Measurements from ENCODE around the gene NEAT1. TPM values are rescaled to one million over a fixed set of nuclear protein-coding genes. Genes with fewer than 3 reads are reported as not detected.

The NEAT1 gene
- total RNA-seq, 1 donor from 2014 or later, result 37.2 TPM

DNA sequence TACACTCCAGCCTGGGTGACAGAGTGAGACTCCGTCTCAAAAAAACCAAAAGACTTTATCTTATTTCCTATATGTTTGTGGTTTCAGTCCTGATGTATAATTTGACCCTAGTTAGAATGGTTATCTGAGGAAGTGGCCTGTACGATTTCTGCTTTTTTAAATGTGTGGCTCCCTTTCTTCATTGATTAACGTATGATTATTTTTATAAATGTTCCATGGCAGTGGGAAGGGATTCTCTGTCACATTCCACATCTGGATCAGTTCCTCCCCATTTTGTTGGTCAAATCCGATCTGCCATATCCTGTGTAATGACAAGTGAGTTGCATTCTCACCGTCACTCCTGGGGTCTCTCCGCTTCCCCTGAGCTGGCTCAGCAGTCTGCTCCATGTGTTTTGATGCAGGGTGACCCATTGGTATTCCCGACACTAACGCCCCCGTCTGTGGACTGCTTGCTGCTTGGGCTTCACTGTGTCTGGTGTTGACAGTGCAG, 20.3 kb downstream of the NEAT1 start:
- no peak for DNase-seq (ENCODE audit: low read depth, low spot score)
- Mint-ChIP-seq H3K27ac (ENCODE audit: unreplicated experiment) (no peak overlapping the region), H3K4me1 (no peaks in the 10 kb centered on the region), H3K4me3 (no peak overlapping the region), H3K9me3 (no peaks in the 10 kb centered on the region), H3K36me3 (ENCODE audit: low read depth) (no peaks in the 10 kb centered on the region), H3K27me3 (ENCODE audit: low read depth) (no peaks in the 10 kb centered on the region)
- TF ChIP-seq, protein P1, sequence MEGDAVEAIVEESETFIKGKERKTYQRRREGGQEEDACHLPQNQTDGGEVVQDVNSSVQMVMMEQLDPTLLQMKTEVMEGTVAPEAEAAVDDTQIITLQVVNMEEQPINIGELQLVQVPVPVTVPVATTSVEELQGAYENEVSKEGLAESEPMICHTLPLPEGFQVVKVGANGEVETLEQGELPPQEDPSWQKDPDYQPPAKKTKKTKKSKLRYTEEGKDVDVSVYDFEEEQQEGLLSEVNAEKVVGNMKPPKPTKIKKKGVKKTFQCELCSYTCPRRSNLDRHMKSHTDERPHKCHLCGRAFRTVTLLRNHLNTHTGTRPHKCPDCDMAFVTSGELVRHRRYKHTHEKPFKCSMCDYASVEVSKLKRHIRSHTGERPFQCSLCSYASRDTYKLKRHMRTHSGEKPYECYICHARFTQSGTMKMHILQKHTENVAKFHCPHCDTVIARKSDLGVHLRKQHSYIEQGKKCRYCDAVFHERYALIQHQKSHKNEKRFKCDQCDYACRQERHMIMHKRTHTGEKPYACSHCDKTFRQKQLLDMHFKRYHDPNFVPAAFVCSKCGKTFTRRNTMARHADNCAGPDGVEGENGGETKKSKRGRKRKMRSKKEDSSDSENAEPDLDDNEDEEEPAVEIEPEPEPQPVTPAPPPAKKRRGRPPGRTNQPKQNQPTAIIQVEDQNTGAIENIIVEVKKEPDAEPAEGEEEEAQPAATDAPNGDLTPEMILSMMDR (conservative IDR thresholded peaks at IDR 0.05), result no peak

DNA sequence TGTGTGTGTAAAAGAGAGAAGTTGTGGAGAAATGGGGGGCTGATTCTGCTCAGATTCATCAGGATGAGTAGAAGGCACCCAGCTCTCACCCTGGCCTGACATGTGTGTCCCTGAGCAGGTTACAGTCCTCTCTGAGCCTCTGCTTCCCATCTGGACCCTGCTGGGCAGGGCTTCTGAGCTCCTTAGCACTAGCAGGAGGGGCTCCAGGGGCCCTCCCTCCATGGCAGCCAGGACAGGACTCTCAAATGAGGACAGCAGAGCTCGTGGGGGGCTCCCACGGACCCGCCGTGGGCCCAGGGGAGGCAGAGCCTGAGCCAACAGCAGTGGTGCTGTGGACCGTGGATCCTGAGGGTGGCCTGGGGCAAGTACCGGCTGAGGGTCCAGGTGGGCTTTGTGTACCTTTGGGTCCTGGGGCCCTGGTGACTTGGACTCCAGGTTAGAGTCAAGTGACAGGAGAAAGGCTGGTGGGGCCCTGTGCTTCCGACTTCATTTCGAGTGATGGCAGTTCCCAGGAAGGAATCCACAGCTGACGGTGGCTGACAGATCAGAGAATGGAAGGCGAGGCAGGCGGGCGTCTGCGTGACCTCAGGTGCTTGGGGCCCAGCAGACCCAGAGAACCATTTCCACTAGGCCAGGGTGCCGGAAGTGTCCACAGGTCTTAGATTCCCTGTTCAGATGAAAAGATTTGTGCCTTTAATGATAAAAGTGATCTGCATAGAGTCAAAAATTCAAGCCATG, 21.9 kb downstream of the NEAT1 start:
- H3K9me3 Mint-ChIP-seq, result peaks cover 2% of the 10 kb centered on the region
- H3K4me3 Mint-ChIP-seq, result no peak overlapping the region
- H3K4me1 Mint-ChIP-seq, result peaks cover 4% of the 10 kb centered on the region
- no peak for DNase-seq (ENCODE audit: low read depth, low spot score)
- no peaks in the 10 kb centered on the region for H3K27me3 Mint-ChIP-seq (ENCODE audit: low read depth)
- TF ChIP-seq, protein P1 (conservative IDR thresholded peaks at IDR 0.05), result no peak
- H3K27ac Mint-ChIP-seq (ENCODE audit: unreplicated experiment), result no peak overlapping the region
- H3K36me3 Mint-ChIP-seq (ENCODE audit: low read depth), result peaks cover 2% of the 10 kb centered on the region

DNA sequence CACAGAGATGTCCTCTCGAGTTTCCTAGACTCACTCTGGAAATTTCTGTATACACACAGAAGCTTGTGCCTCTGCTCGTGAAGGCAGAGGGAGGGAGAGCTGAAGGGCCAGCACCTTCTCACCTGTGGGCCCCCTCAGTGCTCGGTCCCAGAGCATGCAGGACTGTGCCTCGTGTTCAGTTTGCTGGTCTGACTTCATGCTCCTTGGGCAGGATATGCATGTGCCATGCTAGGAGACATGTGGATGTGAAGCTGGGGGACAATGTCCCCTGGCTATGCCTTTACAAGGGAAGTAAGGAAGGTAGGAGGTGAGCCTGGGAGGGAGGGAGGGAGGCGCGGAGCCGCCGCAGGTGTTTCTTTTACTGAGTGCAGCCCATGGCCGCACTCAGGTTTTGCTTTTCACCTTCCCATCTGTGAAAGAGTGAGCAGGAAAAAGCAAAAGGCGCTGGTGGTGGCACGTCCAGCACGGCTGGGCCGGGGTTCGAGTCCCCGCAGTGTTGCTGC, 22.6 kb downstream of the NEAT1 start:
- TF ChIP-seq, protein P1 (conservative IDR thresholded peaks at IDR 0.05), result no peak
- H3K4me1 Mint-ChIP-seq, result peaks cover 4% of the 10 kb centered on the region
- no peak overlapping the region for H3K27ac Mint-ChIP-seq (ENCODE audit: unreplicated experiment)
- no peak for DNase-seq (ENCODE audit: low read depth, low spot score)
- H3K27me3 Mint-ChIP-seq (ENCODE audit: low read depth), result no peaks in the 10 kb centered on the region
- H3K36me3 Mint-ChIP-seq (ENCODE audit: low read depth), result peaks cover 2% of the 10 kb centered on the region
- H3K4me3 Mint-ChIP-seq, result no peak overlapping the region
- peaks cover 2% of the 10 kb centered on the region for H3K9me3 Mint-ChIP-seq

DNA sequence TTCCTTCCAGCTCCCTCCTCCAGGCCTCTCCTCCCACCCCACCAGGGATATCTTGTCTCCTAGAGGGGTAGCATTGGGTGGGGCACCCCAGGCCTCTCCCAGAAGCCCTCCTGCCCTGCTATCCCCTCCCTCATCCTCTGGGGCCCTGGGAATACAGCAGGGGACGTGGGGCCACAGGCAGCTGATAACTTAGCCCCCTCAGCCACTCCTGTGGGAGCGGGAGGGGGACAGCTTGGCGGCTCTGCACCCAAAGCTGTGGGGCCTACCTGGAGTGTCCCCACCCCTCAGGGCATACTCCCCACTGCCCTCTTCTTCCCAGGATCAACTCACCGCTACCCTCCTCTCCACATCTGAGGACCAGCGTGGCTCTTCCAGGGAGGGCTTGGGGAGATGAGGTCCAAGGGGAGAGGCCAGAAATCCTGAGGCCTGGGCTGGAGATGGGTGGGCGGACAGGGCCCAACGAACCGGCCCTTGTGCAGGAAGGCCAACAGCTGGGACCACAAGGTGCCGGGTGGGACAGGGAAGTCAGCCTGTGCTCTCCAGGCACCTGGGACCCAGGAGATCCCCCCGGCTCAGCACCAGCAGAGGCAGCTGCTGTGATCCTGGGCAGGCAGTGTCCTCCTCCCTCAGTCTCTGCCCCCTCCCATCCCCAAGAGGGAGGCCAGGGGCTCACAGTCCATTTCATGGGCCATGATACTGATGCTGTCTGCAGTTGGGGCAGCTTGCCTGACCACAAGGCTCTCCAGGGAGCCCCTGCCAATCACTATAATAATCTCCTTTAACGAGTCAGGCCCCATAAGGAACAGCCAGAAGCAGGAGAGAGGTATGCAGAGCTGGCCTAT, 23.2 kb downstream of the NEAT1 start:
- TF ChIP-seq, protein P1 (conservative IDR thresholded peaks at IDR 0.05), result no peak
- peak overlapping the region; percentile 19 for H3K27ac Mint-ChIP-seq (ENCODE audit: unreplicated experiment)
- H3K9me3 Mint-ChIP-seq, result peaks cover 2% of the 10 kb centered on the region
- peaks cover 2% of the 10 kb centered on the region for H3K36me3 Mint-ChIP-seq (ENCODE audit: low read depth)
- DNase-seq (ENCODE audit: low read depth, low spot score), result no peak
- no peaks in the 10 kb centered on the region for H3K27me3 Mint-ChIP-seq (ENCODE audit: low read depth)
- H3K4me3 Mint-ChIP-seq, result no peak overlapping the region
- H3K4me1 Mint-ChIP-seq, result peaks cover 4% of the 10 kb centered on the region

DNA sequence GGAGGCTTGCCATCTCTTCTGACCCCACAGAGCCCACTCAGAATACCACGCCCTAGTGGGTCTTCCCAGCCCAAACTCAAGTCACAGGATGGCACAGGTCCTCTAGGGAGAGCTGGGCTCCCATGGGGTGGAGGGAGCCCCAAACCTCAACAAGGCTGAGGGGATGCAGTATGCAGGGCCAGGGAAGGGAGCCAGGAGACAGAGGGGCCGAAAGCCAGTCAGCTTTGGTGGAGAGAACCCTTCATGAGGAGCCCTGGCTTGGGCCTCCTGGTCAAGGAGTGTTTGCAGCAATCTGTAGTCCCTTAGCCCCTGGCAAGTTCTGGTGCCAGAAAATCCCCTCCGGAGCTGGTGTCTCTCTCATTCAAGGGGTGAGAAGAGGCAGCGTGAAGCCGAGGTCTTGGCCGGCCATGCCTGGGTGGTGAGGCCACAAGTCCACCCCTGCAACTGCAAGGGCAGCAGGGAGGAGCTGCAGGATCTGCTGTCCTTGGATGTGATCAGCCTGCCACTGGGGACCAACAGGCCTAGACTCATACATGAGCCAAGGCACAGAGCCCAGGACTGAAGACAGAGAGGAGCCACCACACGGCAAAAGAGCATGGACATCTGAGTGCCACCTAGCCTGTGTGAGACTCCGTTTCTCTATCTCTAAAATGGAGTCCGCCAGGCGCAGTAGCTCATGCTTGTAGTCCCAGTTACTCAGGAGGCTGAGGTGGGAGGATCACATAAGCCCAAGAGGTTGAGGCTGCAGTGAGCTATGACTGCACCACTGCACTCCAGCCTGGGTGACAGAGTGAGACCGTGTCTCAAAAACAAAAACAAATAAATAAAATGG, 24.1 kb downstream of the NEAT1 start:
- TF ChIP-seq, protein P1 (conservative IDR thresholded peaks at IDR 0.05), result no peak
- H3K4me3 Mint-ChIP-seq, result no peak overlapping the region

More for the DNA sequence above, 24.1 kb downstream of the NEAT1 start:
- H3K9me3 Mint-ChIP-seq, result peaks cover 2% of the 10 kb centered on the region
- no peak for DNase-seq (ENCODE audit: low read depth, low spot score)
- H3K27me3 Mint-ChIP-seq (ENCODE audit: low read depth), result no peaks in the 10 kb centered on the region
- H3K36me3 Mint-ChIP-seq (ENCODE audit: low read depth), result peaks cover 2% of the 10 kb centered on the region
- H3K27ac Mint-ChIP-seq (ENCODE audit: unreplicated experiment), result no peak overlapping the region
- peaks cover 4% of the 10 kb centered on the region for H3K4me1 Mint-ChIP-seq
